Ascending aorta (tissue), 2 donors: ENCODE data around the gene GTPBP8. TPM values are rescaled to one million over a fixed set of nuclear protein-coding genes. Genes with fewer than 3 reads are reported as not detected.

Experiments used
- DNase-seq, 2 donors: peaks; one replicate each; pipeline ENCODE4 v3.0.0-alpha.2; 2019; ENCODE audit warnings: low spot score in 2 of 2
- H3K27ac ChIP-seq, 2 donors: fragments of 200-600 bp; sonication (generic); one replicate each; pipeline ENCODE4 v1.5.1; 2016 to 2017; ENCODE audit warnings: mild to moderate bottlenecking in 1 of 2
- H3K27me3 ChIP-seq: fragments of 200-600 bp; sonication (generic); one replicate; pipeline ENCODE4 v1.5.1; 2017
- H3K36me3 ChIP-seq, 2 donors: fragments of 200-600 bp; sonication (generic); one replicate each; pipeline ENCODE4 v1.5.1; 2016
- H3K4me1 ChIP-seq, 2 donors: fragments of 200-600 bp; sonication (generic); one replicate each; pipeline ENCODE4 v1.5.1; 2016 to 2017; ENCODE audit warnings: mild to moderate bottlenecking in 1 of 2
- H3K4me3 ChIP-seq, 2 donors: fragments of 200-600 bp; sonication (generic); one replicate each; pipeline ENCODE4 v1.5.1; 2016 to 2017; ENCODE audit warnings: mild to moderate bottlenecking in 1 of 2
- H3K9me3 ChIP-seq, 2 donors: fragments of 200-600 bp; sonication (generic); one replicate each; pipeline ENCODE4 v1.5.1; 2016
- CTCF ChIP-seq, 3 experiments: fragments of 200-600 bp in 2 of 3; fragments of 450-650 bp in 1 of 3; sonication (generic) in 2 of 3; IDR thresholded peaks; one replicate each; pipeline ENCODE4 v1.5.1; 2016 to 2019; ENCODE audit warnings: antibody characterized with exemption in 3 of 3, mild to moderate bottlenecking in 1 of 3, moderate library complexity in 1 of 3
- intact Hi-C: fragments of 100-400 bp; cut with DNase I; formaldehyde crosslinking; loops from one replicate; pipeline ENCODE4 v1.15.1; 2023
- total RNA-seq: library from RNA; depleted of rRNA; stranded (reverse); fragments of >200 nt; gene quantifications from one replicate; pipeline ENCODE4 v1.1.0, GENCODE V29; 2016

The GTPBP8 gene
- total RNA-seq, 1 donor from 2014 or later: 1.6 TPM

DNA sequence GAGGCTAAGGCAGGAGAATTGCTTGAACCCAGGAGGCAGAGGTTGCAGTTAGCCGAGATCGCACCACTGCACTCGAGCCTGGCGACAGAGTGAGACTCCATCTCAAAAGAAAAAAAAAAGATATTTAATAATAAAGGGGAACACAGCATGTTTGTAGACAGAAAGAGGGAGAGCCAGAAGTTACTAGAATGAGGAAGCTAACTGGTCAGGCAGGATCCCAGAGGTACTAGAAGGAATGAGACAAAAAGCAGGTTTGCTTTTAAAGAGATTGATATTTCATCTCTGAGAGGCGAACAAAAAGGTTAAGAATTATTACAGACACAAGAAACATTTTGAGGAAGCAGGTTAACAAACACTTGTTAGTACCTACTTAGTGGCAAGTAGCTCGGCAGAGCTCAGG is 25.1 kb upstream of the GTPBP8 start:
- Histone ChIP-seq H3K27me3 (no peaks in the 10 kb centered on the region), H3K27ac (no peak overlapping the region), H3K4me3 (no peak overlapping the region), H3K36me3 (no peaks in the 10 kb centered on the region), H3K9me3 (no peaks in the 10 kb centered on the region), H3K4me1 (no peaks in the 10 kb centered on the region)
- no peak for DNase-seq
- intact Hi-C loops: no loop called here
- TF ChIP-seq CTCF (IDR thresholded peaks at IDR 0.05): no peak

DNA sequence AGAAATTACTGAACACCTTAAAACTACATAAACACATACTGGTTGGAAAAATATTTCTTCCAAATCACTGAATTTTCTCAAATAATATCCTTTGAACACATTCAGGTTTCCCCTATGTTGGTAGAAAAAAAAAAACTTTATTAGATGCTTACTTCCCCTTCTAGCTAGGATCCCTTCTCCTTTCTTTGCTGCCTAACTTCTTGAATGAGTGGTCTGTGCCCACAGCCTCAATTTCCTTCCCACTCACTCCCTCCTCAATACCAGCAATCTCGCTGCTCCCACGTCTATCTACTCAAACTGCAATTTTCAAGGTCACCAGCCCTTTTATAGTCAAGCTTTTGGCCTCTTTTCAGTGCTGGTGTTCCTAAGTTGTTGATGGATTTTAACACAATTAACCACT is 24.2 kb upstream of the GTPBP8 start:
- no peak for TF ChIP-seq CTCF (IDR thresholded peaks at IDR 0.05)
- no peaks in the 10 kb centered on the region for H3K9me3 ChIP-seq
- no peaks in the 10 kb centered on the region for H3K27me3 ChIP-seq
- intact Hi-C loops: no loop called here
- no peak overlapping the region for H3K4me3 ChIP-seq
- no peaks in the 10 kb centered on the region for H3K4me1 ChIP-seq
- H3K36me3 ChIP-seq: no peaks in the 10 kb centered on the region
- DNase-seq: no peak
- no peak overlapping the region for H3K27ac ChIP-seq

- Histone ChIP-seq H3K4me3 (no peak overlapping the region), H3K27me3 (no peaks in the 10 kb centered on the region), H3K9me3 (no peaks in the 10 kb centered on the region), H3K4me1 (no peaks in the 10 kb centered on the region), H3K36me3 (no peaks in the 10 kb centered on the region), H3K27ac (no peak overlapping the region)
- intact Hi-C loops: no loop called here
- TF ChIP-seq CTCF (IDR thresholded peaks at IDR 0.05): no peak
- DNase-seq: no peak
These were observed 23.4 kb upstream of the GTPBP8 start for GRCh38 chr3:112967425-112967824.

DNA sequence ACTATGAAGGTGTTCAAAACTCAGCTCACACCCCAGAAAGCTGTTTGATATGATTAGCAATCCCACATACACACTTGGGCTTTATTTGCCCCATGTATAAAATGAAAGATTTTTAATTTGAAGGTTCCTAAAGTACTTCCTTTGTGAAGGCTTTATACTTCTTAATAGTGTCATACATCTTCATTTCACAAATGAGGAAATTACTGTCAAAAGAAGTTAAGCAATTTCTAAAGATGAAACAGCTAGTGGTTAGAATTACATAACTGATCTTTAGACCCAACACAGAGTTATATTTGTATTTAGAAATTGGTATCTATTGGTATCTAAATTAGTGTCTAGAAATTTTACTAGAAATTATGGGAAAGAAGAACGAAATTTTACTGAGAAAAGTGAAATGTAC is 23.0 kb upstream of the GTPBP8 start:
- no peaks in the 10 kb centered on the region for H3K4me1 ChIP-seq
- intact Hi-C loops: no loop called here
- DNase-seq: no peak
- no peak overlapping the region for H3K4me3 ChIP-seq
- no peak for TF ChIP-seq CTCF (IDR thresholded peaks at IDR 0.05)
- no peak overlapping the region for H3K27ac ChIP-seq
- no peaks in the 10 kb centered on the region for H3K27me3 ChIP-seq
- no peaks in the 10 kb centered on the region for H3K36me3 ChIP-seq
- H3K9me3 ChIP-seq: no peaks in the 10 kb centered on the region

DNA sequence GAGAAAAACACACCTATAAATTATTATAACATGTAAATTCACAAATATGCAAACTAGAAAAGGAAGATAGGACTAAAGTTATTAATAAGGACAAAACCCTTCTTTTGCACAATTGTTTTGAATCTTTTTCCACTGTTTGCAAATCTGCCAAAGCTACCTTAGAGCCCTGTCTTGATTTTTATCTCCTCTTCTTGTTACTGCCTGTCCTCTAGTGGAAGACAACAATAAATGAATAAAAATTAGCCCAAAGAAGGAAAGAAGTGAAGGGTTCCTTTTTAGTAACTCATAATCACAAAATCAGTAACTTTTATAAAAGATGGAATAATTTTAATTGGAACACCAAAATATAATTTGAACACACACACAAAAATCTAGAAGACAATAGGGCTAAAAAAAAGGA is 18.6 kb upstream of the GTPBP8 start:
- Histone ChIP-seq H3K36me3 (no peaks in the 10 kb centered on the region), H3K27me3 (no peaks in the 10 kb centered on the region), H3K4me1 (no peaks in the 10 kb centered on the region), H3K4me3 (no peak overlapping the region), H3K9me3 (no peaks in the 10 kb centered on the region), H3K27ac (no peak overlapping the region)
- no peak for DNase-seq
- intact Hi-C loops: no loop called here
- TF ChIP-seq CTCF (IDR thresholded peaks at IDR 0.05): no peak
